Measurements from ENCODE around the gene GPSM3.
"Not testable (repeated sequence)": the region's sequence is repeated elsewhere in the genome, so short reads cannot be mapped to it uniquely, and the experiment has no call there.

The GPSM3 gene

DNA sequence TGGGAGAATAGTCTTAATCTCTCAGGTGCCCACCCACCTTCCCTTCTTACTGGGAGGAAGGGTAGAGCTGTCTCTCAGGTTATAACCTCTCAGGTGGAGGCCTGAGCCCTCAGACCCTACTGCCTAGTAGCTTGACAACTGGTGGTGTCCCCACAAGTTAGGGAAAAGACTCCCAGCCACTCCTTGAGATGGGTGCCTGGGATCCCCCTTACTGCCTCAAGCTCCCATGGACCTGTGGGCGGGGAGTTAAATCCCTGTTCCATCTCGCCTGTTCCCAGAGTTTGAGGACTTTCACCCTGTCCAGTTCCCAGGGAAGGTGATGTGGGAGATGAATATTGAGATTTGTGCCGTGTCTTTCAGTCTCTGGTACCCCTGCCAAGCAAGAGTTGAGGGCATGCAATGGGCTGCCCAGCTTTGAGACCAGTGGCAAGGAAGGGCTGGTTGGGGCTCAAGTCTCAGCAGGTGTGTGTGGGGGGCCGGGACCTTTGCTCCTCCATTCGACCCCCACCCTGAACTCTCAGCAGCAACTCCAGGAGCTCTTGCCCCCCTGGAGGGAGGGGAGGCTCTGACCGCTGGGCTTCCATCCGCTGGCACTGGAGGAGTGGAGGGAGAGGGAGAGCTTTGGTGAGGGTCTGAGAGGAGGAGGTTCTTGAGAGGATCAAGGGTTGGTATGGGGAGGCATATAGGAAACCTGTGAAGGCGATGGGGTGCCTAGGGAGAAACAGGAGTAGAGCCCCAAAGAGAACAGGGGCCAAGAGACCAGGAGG is 1.3 kb downstream of the GPSM3 start:
- H3K27ac ChIP-seq (ENCODE audit: low read length), result peak overlapping the region; percentile 90
- no peak overlapping the region for H3K4me3 ChIP-seq (ENCODE audit: low read length)
- H3K27me3 ChIP-seq (ENCODE audit: insufficient read depth, low read length), result no peaks in the 10 kb centered on the region
- peaks cover 23% of the 10 kb centered on the region; the same call in 1 of the 2 replicates for H3K4me1 ChIP-seq (ENCODE audit: insufficient read depth, low read length)
- H3K9me3 ChIP-seq (ENCODE audit: insufficient read depth, low read depth, low read length), result no peaks in the 10 kb centered on the region
- H3K36me3 ChIP-seq (ENCODE audit: insufficient read depth, low read depth, low read length), result peaks cover 19% of the 10 kb centered on the region
- no peak overlapping the region; the same call in 1 of the 2 replicates for H3K9ac ChIP-seq (ENCODE audit: low read depth, low read length)

DNA sequence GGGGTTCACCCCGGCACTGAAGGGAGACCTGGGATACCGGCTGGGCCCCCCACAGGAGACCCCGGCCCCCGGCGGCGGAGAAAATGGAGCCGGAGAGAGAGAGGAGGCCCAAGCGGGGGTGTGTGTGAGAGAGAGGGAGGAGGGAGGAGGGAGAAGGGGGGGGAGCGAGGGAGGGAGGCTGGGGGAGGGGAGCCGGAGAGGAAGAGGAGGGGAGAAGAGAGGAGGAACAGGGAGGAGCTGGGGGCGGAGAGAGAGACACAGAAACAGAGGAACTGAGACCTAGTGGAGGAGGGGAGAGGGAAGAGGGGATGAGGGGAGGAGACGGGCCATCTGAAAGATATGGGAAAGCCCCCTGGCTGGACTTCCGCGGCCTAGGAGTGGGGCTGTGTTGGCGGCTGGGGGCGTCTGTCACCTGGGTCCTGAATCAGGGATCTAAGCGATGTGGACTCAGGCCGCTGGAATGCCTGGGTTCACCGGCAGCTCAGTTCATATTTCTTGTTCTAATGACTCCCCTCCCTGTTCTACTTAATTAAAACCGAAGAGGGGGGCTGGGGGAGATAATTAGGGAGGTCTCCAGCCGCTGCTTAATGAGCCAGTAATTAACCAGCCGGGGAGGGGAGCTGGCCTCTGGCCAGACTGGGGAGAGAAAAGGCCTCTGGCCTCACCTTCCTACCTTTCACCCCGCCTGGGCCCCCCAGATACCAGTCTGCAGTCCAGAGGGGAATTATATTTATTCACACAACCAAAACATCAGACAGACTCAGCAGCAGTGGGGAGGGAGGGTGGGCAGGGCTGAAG is 2.2 kb downstream of the GPSM3 start, which contains the start of gene PBX2:
TSS of gene PBX2 (minus strand) at position 149 of the 798 bp plus-strand sequence. CDS start 287 bp downstream, outside the sequence.
- no peaks in the 10 kb centered on the region for H3K9me3 ChIP-seq (ENCODE audit: insufficient read depth, low read depth, low read length)
- H3K9ac ChIP-seq (ENCODE audit: low read depth, low read length), result peak within 1 kb of the TSS; percentile 87
- H3K27me3 ChIP-seq (ENCODE audit: insufficient read depth, low read length), result no peaks in the 10 kb centered on the region
- peaks cover 22% of the 10 kb centered on the region for H3K36me3 ChIP-seq (ENCODE audit: insufficient read depth, low read depth, low read length)
- peak within 1 kb of the TSS; percentile 79 for H3K4me3 ChIP-seq (ENCODE audit: low read length)
- peaks cover 23% of the 10 kb centered on the region; the same call in 1 of the 2 replicates for H3K4me1 ChIP-seq (ENCODE audit: insufficient read depth, low read length)
- H3K27ac ChIP-seq (ENCODE audit: low read length), result peak within 1 kb of the TSS; percentile 90

- Histone ChIP-seq H3K36me3 (ENCODE audit: insufficient read depth, low read depth, low read length) (peaks cover 22% of the 10 kb centered on the region), H3K27ac (ENCODE audit: low read length) (peak overlapping the region; percentile 83), H3K27me3 (ENCODE audit: insufficient read depth, low read length) (no peaks in the 10 kb centered on the region), H3K9ac (ENCODE audit: low read depth, low read length) (peak overlapping the region; percentile 87; the same call in 1 of the 2 replicates), H3K4me3 (ENCODE audit: low read length) (peak overlapping the region; percentile 79), H3K4me1 (ENCODE audit: insufficient read depth, low read length) (peaks cover 18% of the 10 kb centered on the region; the same call in 1 of the 2 replicates), H3K9me3 (ENCODE audit: insufficient read depth, low read depth, low read length) (no peaks in the 10 kb centered on the region)
Measured at GRCh38 chr6:32189742-32190053, 2.7 kb downstream of the GPSM3 start.

DNA sequence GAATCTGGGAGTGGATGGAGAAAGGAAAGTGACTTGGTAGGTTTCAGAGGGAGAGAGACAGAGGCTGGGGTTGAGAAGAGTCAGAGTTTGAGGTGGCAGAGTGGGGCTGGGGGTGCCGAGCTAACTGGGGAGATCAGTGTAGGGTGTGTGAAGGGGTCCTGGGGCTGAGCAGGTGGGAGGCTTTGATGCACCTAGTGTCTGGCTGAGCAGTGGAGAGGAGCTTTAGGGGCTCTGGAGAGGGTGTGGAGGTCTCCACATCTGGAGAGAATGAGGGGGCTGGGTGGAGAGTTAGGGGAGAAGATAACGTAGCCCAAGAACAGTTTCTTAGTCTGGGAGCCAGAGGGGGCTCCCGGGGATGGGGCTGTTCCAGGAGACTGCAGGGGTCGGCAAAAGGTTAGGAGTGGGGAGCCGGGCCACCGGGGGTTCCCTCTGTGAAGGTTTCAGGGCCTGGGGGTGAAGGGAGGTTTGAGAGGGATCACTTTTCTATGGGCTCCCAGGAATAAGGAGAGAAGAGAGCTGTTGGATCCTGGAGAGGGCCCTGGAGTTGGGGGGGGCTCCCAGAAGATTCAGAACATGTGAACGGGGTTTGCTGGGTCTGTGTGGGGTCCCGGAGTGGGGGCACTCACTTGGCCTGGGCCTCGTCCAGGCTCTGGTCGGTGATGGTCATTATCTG is 3.2 kb downstream of the GPSM3 start:
- H3K27ac ChIP-seq (ENCODE audit: low read length), result peak overlapping the region; percentile 83
- H3K4me3 ChIP-seq (ENCODE audit: low read length), result peak overlapping the region; percentile 79
- H3K9me3 ChIP-seq (ENCODE audit: insufficient read depth, low read depth, low read length), result no peaks in the 10 kb centered on the region
- peak overlapping the region; percentile 87 for H3K9ac ChIP-seq (ENCODE audit: low read depth, low read length)
- H3K27me3 ChIP-seq (ENCODE audit: insufficient read depth, low read length), result no peaks in the 10 kb centered on the region
- H3K4me1 ChIP-seq (ENCODE audit: insufficient read depth, low read length), result peaks cover 16% of the 10 kb centered on the region; the same call in 1 of the 2 replicates
- peaks cover 22% of the 10 kb centered on the region for H3K36me3 ChIP-seq (ENCODE audit: insufficient read depth, low read depth, low read length)

DNA sequence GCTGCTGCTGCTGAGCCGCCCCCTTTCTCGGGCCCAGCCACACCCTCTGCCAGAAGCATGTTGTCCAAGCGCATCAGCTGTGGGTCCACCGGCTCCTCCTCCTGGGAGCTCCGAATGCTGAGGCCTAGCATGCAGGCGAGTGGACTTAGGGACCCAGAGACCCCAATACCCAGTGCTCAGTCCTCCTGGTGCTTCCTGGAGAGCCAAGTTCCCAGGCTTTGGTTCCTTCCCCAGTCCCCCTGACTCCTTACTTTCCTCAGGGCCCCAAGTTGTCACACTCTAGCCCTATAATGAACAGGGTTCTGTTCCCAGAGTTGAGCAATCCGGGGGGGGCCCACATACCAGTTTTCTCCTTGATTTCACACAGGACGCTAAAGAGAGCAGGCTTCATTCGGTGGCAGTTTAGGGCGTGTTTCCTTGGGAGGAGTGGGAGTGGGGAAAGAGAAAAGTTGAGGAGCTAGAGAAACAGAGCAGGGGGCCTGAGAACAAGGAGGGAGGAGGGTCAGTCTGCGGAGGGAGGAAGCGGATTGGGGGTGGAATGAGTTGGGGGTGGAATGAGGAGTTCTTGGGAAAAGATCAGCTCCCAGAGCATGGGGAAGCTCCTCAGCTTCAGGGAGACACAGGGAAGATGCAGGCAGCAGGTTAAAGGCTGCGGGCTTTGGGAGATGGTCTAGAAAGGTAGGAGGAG is 3.9 kb downstream of the GPSM3 start:
- Histone ChIP-seq H3K4me3 (ENCODE audit: low read length) (peak overlapping the region; percentile 79), H3K9me3 (ENCODE audit: insufficient read depth, low read depth, low read length) (no peaks in the 10 kb centered on the region), H3K9ac (ENCODE audit: low read depth, low read length) (peak overlapping the region; percentile 87), H3K27me3 (ENCODE audit: insufficient read depth, low read length) (no peaks in the 10 kb centered on the region), H3K36me3 (ENCODE audit: insufficient read depth, low read depth, low read length) (peaks cover 25% of the 10 kb centered on the region), H3K27ac (ENCODE audit: low read length) (no peak overlapping the region), H3K4me1 (ENCODE audit: insufficient read depth, low read length) (peaks cover 16% of the 10 kb centered on the region; the same call in 1 of the 2 replicates)

DNA sequence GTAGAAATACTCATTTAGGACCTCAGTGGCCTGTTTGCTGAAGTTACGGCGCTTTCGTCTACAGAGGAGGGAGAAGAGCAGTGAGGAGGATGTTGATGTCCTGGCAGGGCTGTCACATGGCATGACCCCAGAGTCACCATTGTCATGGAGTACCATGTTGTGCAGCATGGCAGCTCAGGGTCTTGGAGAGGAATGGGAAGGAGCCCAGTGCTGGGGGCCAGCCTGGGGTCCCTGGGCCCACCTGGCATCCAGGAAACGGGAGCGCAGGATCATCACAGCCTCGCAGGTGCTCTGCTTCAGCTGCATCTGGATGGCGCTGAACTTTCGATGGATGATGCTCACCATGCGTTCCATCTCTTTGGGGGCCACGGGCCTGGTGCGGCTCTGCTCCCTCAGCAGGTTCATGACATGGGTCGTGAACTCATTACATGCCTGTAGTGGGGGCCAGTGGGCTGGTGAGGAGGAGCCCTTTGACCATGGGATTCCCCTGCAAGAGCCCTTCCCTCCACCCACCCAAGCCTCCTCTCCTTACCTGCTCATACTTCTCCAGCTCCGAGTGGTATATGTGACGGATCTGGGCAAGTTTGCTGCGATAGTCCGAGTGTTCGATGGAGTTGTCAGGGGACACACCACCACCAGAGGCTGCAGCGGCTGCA is 4.6 kb downstream of the GPSM3 start:
- not testable (repeated sequence) for H3K27me3 ChIP-seq (ENCODE audit: insufficient read depth, low read length); H3K9ac ChIP-seq (ENCODE audit: low read depth, low read length); H3K4me3 ChIP-seq (ENCODE audit: low read length); H3K27ac ChIP-seq (ENCODE audit: low read length); H3K9me3 ChIP-seq (ENCODE audit: insufficient read depth, low read depth, low read length)
- Histone ChIP-seq H3K4me1 (ENCODE audit: insufficient read depth, low read length) (peaks cover 15% of the 10 kb centered on the region; the same call in 1 of the 2 replicates), H3K36me3 (ENCODE audit: insufficient read depth, low read depth, low read length) (peaks cover 32% of the 10 kb centered on the region)

DNA sequence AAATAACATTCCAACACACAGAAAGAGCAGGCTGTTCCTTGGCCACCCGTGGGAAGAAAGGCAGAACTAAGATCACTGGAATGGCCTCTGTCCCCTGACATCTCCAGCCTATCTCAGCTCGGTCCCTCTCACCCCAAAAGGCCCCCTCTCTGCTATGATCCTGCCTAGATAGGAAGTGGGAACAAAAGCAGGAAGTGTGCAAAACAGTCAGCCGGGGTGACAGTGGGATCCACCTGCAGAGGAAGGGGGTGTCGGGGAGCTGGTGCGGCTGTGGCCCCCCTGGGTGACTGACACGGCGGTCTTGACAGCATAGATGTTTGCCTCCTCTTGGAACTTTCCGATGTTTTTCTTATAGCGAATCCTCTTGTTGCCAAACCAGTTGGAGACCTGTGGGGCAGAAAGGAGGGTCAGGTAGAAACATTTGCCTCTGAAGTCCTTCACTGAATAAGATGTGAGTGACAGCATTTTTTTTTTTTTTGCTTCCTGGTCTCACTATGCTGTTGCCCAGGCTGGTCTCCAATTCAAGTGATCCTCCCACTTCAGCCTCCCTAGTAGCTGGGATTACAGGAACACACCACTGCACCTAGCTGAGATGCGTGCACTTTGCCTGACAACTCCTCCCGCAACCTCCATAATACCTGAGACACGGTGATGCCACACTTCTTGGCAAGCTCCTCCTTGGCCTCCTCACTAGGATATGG is 5.3 kb downstream of the GPSM3 start:
- H3K27me3 ChIP-seq (ENCODE audit: insufficient read depth, low read length), result no peaks in the 10 kb centered on the region
- H3K36me3 ChIP-seq (ENCODE audit: insufficient read depth, low read depth, low read length), result peaks cover 38% of the 10 kb centered on the region
- no peak overlapping the region for H3K27ac ChIP-seq (ENCODE audit: low read length)
- no peak overlapping the region for H3K9ac ChIP-seq (ENCODE audit: low read depth, low read length)
- H3K4me1 ChIP-seq (ENCODE audit: insufficient read depth, low read length), result peaks cover 11% of the 10 kb centered on the region; the same call in 1 of the 2 replicates
- H3K9me3 ChIP-seq (ENCODE audit: insufficient read depth, low read depth, low read length), result no peaks in the 10 kb centered on the region
- no peak overlapping the region for H3K4me3 ChIP-seq (ENCODE audit: low read length)

DNA sequence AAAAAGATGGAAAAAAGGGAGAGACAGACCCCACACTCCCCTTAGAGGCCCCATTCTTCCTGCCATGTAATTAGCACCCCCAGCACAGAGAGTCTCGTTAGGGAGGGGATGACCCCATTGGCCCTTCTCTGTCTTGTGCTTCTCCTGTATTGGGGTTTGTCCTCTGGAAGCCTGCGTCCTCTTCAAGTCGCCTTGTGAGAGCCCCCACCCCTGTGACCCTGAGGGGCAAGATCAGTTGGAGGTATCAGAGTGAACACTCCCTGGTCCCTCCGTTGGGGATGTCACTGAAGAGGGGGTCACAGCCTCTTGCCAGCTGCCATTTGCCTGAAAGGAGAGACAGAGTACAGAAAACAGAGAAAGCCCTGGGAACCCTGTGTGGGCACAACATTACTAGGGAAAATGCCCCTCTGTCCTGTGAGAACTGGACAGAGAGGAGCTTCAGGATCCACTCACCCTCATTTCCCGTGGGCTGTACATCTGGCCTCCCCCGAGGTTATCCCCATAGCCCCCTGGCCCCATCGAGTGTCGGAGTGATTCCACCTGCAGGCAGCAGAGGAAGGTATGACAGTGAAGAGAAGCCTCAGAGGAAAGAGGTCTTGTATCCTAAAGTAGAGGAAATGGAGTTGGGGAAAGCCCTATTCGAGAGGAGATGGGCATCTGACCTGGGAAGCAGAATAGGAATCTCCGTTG is 6.1 kb downstream of the GPSM3 start:
- not testable (repeated sequence) for H3K27ac ChIP-seq (ENCODE audit: low read length); H3K4me3 ChIP-seq (ENCODE audit: low read length); H3K9me3 ChIP-seq (ENCODE audit: insufficient read depth, low read depth, low read length); H3K27me3 ChIP-seq (ENCODE audit: insufficient read depth, low read length); H3K9ac ChIP-seq (ENCODE audit: low read depth, low read length)
- peaks cover 41% of the 10 kb centered on the region for H3K36me3 ChIP-seq (ENCODE audit: insufficient read depth, low read depth, low read length)
- H3K4me1 ChIP-seq (ENCODE audit: insufficient read depth, low read length), result peaks cover 10% of the 10 kb centered on the region; the same call in 1 of the 2 replicates

DNA sequence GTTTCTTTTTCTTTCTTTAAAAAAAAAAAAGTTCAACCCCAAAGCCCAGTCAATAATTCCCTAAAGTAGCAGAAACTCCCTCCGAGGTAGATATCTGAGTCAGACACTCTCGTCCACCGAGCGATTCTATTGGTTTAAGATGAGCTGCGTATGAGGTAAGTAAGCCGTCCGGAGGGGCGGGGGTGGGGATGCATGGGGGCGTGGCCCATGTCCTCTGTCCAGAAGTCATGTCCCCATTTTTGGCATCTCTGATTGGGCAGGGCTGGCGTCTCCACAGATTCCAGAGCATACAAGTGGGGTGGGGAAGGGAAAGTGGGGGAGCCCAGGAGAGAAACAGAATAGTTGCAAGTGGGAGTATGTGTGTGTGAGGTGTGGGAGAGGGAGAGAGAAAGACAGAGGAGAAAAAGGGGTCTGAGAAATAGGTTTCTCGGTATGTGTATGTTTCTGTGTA is 6.7 kb downstream of the GPSM3 start:
- H3K27ac ChIP-seq (ENCODE audit: low read length); H3K9ac ChIP-seq (ENCODE audit: low read depth, low read length); H3K27me3 ChIP-seq (ENCODE audit: insufficient read depth, low read length); H3K4me3 ChIP-seq (ENCODE audit: low read length); H3K4me1 ChIP-seq (ENCODE audit: insufficient read depth, low read length); H3K9me3 ChIP-seq (ENCODE audit: insufficient read depth, low read depth, low read length): not testable (repeated sequence)
- peaks cover 47% of the 10 kb centered on the region for H3K36me3 ChIP-seq (ENCODE audit: insufficient read depth, low read depth, low read length)

DNA sequence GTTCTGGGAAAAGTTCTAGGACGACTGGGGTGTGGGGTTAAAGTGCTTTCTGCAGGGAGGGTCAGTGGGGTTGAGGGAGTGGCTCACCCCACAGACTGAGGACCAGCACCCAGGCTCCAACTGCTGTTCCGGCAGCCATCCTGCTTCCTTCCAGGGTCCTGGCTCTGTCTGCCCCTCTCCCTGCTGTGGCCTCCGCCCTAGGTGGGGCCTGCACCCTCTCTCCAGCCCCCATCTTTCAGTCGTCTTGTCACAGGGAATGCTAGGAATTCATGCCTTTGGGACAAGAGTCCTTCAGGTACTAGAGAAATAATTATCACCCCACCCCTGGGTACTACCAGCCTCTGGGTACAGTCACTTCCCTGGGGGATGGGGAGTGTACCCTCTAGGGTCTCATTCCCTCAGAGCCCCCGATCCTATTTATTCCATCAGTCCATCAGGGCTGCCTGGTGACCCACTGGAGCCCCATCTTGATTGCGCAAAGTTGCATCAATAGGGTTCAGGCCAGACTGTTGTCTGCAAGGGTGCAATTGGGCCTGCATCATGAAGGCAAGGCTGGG is 8.3 kb downstream of the GPSM3 start, which contains the start of gene AGER:
TSS of gene AGER (minus strand) at position 170 of the 557 bp plus-strand sequence. CDS start at position 139, 31 bp downstream.
- no peak within 1 kb of the TSS for H3K9ac ChIP-seq (ENCODE audit: low read depth, low read length)
- no peak within 1 kb of the TSS for H3K27ac ChIP-seq (ENCODE audit: low read length)

More for the DNA sequence above, 8.3 kb downstream of the GPSM3 start, which contains the start of gene AGER:
- Histone ChIP-seq H3K4me3 (ENCODE audit: low read length) (no peak within 1 kb of the TSS), H3K27me3 (ENCODE audit: insufficient read depth, low read length) (no peaks in the 10 kb centered on the region), H3K4me1 (ENCODE audit: insufficient read depth, low read length) (peaks cover 4% of the 10 kb centered on the region; the same call in 1 of the 2 replicates), H3K9me3 (ENCODE audit: insufficient read depth, low read depth, low read length) (no peaks in the 10 kb centered on the region), H3K36me3 (ENCODE audit: insufficient read depth, low read depth, low read length) (peaks cover 59% of the 10 kb centered on the region)
